Limb (tissue), 2 donors: ENCODE results near the gene CRIP2.

Experiments
- DNase-seq, 2 donors: peaks; one replicate each; pipeline ENCODE4 v3.0.0-alpha.2; 2016; ENCODE audit errors: extremely low spot score in 2 of 2

The CRIP2 gene

DNA sequence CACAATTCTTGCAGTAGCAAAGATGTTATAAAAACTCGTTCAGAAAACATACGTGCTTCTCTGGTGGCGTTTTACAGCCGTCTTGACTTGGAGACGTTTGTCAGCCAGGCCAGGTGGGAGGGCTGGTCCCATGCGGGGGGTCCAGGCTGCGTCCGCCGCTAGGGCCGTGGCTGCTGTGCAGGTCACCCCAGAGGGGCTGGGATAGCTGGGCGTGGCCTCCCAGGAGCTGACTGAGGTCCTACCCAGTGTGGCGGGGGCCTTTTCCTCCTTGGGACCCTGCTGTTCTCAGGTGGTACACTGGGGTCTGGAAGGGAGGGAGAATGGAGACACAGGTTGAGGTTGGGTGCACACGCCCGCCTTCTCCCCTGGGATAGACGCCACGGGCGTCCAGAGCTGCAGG lies 29.8 kb upstream of the CRIP2 start:
- no peak for DNase-seq

GRCh38 chr14:105445290-105445689 lies 29.3 kb upstream of the CRIP2 start:
- no peak for DNase-seq

DNA sequence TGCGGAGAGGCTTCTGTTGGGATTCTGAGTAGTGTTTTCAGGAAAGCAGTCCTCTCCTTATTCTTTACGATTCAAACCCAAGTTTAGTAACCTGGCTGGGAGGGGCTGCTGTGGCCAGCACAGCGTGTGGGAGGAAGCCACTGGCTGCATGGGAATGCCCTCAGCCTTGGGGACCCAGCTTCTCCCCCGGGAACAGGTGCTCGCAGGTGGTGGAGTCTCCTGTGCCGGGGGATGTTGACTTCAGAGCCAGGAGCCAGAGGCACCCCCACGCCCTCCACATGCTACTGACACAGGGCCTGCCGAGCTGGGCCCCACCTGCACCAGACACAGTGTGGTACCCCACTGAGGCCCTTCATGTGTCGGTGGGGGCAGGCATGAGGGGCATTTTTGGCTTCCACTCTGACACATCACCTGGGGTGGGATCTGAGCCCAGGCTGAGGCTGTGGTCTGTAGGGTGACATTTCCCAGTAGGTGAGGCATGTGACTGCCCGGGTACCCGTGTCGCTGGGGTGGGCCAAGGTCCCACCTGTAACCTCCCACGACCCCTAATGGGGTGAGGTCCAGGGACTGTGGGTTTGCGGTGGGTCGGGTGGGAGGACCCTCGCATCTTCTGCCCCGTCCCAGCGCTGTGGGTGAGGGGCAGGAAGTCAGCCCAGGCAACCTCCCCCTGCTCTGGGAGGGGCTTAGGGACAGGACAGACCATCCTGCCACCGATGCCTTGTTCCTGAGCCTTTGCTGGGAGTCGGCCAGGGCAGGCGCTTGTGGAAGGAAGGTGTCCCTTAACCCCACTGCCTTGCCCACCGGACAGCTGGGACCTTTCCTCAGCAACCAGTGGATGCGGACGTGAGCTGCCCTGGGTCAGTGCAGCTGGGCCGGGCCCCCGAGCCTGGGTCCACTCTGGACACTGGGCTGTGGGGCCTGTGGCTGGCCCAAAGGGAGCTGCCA lies 28.4 kb upstream of the CRIP2 start:
- DNase-seq = no peak

DNA sequence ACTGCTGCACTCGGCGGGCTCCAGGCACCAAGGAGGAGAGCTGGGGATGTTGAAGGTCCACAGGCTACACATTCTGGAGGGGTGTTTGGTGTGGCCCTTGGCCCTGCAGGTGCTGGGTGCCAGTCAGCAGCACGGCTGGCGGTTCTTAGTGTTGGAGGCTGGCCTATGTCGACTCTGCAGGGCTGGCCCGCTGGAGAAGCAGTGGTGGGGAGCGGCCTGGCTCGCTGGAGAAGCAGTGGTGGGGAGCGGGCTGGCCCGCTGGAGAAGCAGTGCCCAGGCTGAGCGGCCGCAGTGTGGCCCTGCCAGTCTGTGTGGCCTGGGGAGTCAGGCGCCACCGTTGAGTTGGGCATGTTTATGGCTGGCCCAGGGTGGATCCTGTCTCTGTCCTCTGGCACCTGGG lies 27.6 kb upstream of the CRIP2 start:
- no peak for DNase-seq

DNA sequence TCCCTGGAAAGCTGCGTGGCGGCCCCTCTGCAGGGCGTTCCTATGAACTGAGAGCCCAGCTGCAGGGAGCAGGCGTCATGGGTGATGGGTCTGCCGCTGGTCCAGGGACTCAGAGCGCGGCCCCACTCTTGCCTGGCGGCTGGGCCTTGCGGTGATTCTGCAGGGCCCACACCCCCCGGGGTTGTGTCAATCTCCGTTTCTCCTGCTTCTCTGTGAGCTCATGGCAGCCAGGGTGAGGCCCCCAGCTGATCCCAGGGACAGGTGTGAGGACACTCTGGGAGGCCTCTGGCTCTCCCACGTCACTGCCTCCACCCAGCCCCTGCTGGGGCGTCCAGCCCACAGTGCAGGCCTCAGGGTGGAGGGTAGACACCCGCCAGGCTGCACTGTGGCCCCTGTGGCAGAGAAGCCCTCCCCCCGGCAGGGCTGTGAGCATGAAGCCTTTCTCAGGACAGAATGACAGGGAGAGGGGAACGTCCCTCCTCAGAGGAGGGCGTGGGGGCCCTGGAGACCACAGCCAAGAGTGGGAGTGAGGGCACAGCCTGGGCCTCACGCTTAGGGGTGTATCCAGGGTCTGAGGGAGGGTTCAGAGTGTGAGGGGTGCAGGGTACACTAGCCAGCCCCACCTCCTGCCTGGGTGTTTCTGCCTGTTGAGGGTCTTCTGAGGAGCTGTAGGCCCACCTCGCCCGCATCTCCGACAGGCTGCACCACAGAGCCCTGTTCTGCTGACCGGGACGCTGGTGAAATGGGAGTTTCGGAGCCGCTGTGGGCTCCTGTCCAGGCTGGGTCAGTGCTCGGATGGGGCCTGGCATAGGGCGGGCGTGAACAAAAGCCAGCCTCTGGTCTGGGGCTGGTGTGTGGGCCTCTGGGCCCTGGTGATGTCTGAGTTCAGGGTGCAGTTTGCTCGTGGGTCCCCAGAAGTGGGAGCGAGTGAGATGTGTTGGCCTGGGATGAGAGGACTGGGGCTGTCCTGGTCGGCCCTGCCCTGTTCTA lies 26.7 kb upstream of the CRIP2 start:
- no peak for DNase-seq

GRCh38 chr14:105448706-105449111 lies 25.9 kb upstream of the CRIP2 start:
- DNase-seq = peak; percentile 24 to 79

DNA sequence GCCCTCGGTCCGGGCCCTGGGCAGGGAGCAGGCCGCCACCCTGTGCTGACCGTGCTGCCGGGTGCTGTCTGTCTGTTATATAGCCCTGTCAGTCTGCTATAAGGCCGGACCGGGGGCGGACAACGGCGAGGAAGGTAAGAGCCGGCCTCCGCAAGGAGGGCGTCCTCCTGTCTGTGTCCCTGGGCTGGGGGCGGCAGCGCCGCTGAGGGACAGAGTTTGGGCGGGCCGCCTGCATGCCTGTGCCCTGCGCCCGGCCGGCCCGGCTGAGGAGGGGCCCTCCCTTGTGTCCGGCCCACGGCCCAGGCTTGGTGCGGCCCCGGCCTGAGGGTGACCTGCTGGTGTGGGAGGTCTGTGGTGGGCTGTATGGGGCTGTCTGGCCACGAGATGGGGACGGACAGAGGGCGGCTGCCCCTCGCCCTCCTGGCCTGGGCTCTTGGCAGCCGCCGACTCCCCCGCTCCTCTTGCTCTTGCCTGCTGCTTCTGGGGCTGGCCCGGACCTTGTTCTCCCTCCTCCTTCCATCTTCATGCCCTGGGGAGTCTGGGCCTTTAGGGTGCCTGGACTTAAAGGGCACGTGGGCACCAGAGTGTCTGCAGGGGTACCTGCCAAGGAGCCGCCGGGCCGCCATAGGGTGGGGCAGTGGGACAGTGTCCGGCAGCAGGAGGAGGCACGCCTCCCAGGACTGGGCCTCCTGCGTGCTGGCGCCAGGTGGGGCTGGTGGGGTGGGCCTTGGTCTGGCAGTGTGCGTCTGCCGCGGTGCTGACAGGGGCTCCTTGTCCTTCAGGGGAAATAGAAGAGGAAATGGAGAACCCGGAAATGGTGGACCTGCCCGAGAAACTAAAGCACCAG lies 25.1 kb upstream of the CRIP2 start:
- no peak for DNase-seq

DNA sequence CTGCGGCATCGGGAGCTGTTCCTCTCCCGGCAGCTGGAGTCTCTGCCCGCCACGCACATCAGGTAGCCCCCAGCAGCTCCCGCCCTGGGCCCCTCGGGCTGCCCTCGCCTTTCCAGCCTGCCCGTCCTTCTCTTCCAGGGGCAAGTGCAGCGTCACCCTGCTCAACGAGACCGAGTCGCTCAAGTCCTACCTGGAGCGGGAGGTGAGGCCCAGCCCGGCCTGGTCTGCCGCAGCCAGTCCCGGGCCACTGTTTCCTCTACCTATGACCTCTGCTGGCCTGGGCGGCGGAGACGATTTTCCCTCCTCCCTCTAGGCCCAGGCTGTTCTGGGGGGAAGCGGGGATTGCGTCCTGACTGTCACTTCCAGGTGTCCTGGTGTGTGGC lies 24.5 kb upstream of the CRIP2 start:
- DNase-seq = no peak

DNA sequence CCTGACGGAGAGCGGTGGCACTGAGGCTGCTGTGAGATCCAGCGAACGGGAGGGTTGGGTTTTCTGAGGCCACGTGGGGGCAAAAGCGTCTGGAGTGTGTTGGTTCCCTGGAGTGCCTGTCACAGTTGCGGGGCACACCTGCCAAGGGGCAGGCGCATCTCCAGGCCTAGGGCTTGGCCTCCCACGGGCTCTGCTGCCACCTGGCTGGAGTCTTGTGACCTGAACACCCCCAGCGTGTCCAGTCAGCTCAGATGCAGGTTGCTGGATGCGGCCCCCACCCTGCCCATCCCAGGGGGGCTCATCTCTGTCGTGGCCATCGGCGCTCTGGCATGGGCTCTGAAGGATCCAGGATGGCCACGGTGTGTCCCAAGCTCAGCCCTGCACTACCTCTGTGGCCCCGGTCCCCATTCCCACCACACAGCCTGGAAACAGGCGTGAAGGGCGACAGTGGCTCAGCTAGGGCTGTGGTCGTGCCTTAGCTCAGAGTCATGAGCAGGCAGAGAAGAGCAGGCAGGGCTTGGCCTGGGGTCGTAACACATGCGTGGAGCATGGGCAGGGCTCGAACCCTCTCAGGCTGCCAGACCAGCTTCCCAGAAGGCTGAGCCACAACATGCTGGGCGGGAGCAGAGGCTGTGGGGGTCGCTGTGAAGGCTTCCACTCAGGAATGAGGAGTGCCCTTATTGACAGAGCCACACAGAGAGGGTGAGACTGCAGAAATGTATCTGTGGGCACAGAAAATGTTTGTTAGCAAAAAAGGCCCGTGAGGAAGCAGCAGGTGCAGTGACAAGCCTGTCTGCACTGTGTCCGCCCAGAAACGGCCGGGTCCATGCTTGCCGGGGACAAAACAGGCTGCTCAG lies 23.5 kb upstream of the CRIP2 start:
- no peak for DNase-seq

DNA sequence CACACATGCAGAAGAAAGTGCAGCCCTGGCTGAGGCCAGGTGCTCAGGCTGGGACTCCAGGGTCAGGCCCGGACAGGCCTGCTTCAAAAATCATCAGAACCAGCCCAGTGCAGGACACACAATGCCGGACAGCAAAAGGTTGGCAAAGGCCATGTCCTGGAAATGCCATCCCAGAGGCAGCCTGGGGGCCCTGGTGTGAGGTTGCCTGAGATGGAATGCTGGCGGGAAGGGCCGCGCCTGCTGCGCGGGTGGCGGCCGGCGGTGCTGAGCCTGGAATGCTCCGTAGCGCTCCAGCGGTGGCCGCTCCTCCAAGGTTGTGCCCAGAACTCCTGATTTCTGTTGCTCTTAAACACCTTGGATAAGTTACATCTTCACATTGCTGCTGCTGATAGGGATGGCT lies 21.7 kb upstream of the CRIP2 start:
- DNase-seq = no peak

DNA sequence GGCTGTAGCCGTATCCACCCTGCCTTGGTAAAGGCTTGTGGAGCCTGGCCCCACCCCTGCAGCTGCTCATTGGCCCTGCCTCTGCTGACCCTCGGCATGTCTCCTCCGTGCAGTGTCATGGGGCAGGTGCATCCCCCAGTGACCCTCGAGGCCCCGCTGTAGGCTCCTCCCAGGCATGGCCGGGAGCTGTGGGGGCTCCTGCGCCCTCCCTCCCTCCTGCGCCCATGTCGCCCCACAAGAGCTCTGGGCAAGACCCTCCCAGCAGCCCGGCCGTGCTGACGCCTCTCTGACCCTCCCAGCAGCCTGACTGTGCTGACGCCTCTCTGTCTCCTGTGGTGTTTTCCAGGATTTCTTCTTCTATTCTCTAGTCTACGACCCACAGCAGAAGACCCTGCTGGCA lies 20.8 kb upstream of the CRIP2 start:
- DNase-seq = no peak

DNA sequence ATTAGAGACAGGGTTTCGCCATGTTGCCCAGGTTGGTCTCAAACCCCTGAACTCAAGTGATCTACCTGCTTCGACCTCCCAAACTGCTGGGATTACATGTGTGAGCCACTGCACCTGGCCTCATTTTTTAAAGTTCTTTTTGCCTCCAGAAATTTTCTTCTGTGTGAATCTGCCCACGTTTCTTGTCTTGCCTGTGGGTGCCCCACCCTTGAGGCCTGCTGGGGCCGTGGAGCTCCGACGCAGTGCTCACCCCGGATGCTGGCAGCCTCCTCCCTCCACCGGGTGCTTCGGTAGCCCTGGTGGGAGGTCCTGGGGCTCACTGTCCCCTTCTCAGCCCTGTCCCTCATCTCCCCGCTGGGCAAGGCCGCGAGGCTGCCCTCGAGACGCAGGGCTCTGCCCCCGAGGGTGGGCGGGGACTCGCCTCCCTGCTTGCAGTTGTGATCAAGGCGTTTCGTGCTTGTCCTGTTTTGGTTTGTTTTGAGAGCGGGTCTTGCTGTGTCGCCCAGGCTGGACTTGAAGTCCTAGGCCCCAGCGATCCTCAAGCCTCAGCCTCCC lies 19.5 kb upstream of the CRIP2 start:
- no peak for DNase-seq

DNA sequence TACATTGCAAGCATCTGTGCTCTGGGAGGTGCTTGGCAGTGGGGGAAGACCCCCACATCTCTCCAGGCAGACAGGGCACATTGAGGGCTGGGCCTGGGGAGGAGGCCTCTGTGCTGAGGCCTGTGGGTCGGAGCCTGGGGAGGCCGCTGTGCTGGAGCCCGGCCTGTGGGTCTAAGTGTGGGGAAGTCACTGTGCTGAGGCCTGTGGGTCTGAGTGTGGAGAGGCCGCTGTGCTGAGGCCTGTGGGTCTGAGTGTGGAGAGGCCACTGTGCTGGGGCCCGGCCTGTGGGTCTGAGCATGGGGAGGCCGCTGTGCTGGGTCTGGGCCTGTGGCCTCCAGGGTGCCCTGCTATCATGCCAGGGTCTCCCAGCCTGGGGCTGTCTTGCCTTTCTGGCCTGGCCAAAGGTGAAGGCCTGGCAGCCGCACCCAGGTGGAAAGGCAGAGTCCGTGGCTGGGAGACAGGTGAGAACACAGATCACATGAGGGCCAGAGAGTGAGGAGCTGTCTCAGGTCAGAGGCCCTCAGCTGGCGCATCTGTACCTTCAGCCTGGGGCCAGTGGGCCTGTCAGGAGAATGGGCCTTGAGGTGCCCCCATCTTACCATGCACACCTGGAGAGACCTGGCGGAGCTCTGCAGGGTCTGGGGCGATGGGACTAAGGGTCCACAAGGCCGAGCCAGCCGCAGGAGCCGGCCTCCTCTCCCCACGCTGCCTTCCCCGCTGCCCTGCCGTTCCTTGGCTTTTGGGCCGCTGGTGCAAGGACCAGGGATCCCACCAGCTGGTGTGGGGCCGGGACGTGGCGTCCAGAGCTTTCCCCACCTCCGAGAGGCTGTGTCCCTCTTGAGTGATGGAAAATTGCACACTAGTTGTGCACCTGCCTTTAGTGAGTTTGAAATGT lies 18.6 kb upstream of the CRIP2 start:
- no peak for DNase-seq

- DNase-seq = no peak
Observed at GRCh38 chr14:105456736-105457617, 17.6 kb upstream of the CRIP2 start.

DNA sequence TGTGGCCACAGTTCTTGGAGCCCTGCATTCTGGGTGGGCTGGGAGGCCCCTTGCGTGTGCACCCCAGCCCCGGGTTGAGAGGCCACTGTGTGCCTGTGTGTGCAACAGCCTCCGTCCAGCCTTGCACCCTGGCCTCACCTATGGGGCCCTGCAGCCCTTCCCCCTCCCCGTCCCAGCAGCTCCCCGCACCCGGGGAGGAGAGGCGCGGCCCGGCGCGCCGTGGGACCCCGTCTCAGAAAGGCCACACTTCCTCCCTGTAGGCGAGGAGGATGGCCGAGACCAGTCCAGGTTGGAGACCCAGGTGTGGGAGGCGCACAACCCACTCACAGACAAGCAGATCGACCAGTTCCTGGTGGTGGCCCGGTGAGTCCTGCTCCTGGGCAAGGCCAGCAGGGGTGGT lies 16.6 kb upstream of the CRIP2 start:
- DNase-seq = no peak

DNA sequence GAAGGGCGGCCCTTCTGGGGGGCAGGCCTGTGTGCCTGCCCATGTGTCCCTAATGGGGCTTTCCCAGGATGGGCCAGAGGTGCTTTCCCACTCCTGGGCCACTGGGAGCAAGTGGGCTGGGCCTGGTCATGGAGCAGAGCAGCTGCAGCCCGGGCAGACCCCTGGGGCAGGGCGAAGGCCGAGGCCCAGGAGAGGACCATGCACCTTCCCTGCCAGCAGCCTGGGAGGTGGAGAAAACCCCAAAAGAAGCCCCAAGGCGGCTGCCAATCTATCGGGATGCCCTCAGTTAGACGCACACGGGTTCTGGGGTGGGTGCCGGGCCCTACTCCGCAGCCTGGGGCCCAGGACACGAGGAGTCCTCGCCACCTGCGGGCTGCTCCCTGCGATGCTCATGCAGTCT lies 16.1 kb upstream of the CRIP2 start:
- DNase-seq = no peak

- no peak for DNase-seq
Observed at GRCh38 chr14:105460116-105460515, 14.5 kb upstream of the CRIP2 start.

- no peak for DNase-seq
Observed at GRCh38 chr14:105460616-105461015, 14.0 kb upstream of the CRIP2 start.
